ENCODE data around the gene LCN12. TPM values are rescaled to one million over a fixed set of nuclear protein-coding genes. Genes with fewer than 3 reads are reported as not detected.

LCN12 gene
- total RNA-seq, 1 experiment from 2014 or later, result not detected

DNA sequence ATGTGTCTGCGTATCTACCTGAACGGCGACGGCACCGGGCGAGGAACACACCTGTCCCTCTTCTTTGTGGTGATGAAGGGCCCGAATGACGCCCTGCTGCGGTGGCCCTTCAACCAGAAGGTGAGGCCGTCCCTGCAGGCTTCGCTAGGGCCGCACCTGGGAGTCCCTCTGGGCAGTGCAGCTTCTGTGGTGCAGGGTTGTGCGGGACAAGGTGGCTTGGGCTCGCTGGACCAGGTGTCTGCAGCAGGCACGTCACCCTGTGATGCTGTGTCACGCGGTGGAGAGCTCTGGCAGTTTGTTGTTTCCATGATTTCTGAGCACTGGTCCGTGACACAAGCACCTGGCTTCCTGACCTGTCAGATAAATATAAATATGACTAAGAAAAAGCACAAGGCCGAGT lies 28.2 kb upstream of the LCN12 start:
- intact Hi-C loops (cut with micrococcal nuclease; ENCODE audit: unreplicated experiment), result no loop called here

DNA sequence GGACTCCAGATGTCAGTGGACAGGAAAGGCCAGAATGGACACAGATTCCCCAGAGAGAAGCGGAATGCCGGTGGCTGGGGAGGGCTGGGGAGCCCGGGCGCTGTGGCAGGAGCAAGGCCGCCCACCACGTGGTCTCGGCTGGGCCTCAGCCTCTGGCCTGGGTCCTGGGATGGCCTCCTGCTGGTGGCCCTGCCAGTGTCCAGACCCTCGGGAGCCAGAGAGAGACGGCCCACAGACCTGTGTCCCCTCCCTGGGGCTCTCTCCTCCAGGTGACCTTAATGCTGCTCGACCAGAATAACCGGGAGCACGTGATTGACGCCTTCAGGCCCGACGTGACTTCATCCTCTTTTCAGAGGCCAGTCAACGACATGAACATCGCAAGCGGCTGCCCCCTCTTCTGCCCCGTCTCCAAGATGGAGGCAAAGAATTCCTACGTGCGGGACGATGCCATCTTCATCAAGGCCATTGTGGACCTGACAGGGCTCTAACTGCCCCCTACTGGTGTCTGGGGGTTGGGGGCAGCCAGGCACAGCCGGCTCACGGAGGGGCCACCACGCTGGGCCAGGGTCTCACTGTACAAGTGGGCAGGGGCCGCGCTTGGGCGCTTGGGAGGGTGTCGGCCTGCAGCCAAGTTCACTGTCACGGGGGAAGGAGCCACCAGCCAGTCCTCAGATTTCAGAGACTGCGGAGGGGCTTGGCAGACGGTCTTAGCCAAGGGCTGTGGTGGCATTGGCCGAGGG lies 26.5 kb upstream of the LCN12 start:
- CTCF ChIA-PET, result no interaction called here
- Histone ChIP-seq H3K27ac (ENCODE audit: low read depth, low read length, poor library complexity, severe bottlenecking) (no peak overlapping the region), H3K36me3 (ENCODE audit: insufficient read depth, low read length, poor library complexity, severe bottlenecking) (peaks cover 22% of the 10 kb centered on the region), H3K4me1 (ENCODE audit: insufficient read depth, low read length, poor library complexity, severe bottlenecking) (no peaks in the 10 kb centered on the region), H3K9me3 (ENCODE audit: low read depth, low read length, poor library complexity, severe bottlenecking) (no peaks in the 10 kb centered on the region), H3K4me3 (ENCODE audit: low read depth, low read length, poor library complexity, severe bottlenecking) (no peak overlapping the region), H3K27me3 (replicated peaks; ENCODE audit: insufficient read depth, low read depth, low read length, poor library complexity) (no peaks in the 10 kb centered on the region)
- TF ChIP-seq, protein P1, sequence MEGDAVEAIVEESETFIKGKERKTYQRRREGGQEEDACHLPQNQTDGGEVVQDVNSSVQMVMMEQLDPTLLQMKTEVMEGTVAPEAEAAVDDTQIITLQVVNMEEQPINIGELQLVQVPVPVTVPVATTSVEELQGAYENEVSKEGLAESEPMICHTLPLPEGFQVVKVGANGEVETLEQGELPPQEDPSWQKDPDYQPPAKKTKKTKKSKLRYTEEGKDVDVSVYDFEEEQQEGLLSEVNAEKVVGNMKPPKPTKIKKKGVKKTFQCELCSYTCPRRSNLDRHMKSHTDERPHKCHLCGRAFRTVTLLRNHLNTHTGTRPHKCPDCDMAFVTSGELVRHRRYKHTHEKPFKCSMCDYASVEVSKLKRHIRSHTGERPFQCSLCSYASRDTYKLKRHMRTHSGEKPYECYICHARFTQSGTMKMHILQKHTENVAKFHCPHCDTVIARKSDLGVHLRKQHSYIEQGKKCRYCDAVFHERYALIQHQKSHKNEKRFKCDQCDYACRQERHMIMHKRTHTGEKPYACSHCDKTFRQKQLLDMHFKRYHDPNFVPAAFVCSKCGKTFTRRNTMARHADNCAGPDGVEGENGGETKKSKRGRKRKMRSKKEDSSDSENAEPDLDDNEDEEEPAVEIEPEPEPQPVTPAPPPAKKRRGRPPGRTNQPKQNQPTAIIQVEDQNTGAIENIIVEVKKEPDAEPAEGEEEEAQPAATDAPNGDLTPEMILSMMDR (conservative IDR thresholded peaks at IDR 0.05; ENCODE audit: low read depth, low read length), result no peak
- TF ChIP-seq EZH2 (IDR thresholded peaks at IDR 0.05; ENCODE audit: borderline replicate concordance, low read depth, low read length, poor library complexity, severe bottlenecking), result no peak
- POLR2A ChIA-PET (ENCODE audit: low non-redundant PET), result no interaction called here
- no peak for DNase-seq (ENCODE audit: low spot score)
- BruUV-seq (replicated peaks), result no TSS peak
- intact Hi-C loops (cut with micrococcal nuclease; ENCODE audit: unreplicated experiment), result no loop called here

More for the DNA sequence above, 28.2 kb upstream of the LCN12 start:
- H3K9me3 ChIP-seq (ENCODE audit: low read depth, low read length, poor library complexity, severe bottlenecking), result no peaks in the 10 kb centered on the region
- ChIA-PET CTCF (no interaction called here), POLR2A (ENCODE audit: low non-redundant PET) (no interaction called here)
- no peaks in the 10 kb centered on the region for H3K4me1 ChIP-seq (ENCODE audit: insufficient read depth, low read length, poor library complexity, severe bottlenecking)
- no peak for DNase-seq (ENCODE audit: low spot score)
- no peaks in the 10 kb centered on the region for H3K27me3 ChIP-seq (replicated peaks; ENCODE audit: insufficient read depth, low read depth, low read length, poor library complexity)
- no peak overlapping the region for H3K4me3 ChIP-seq (ENCODE audit: low read depth, low read length, poor library complexity, severe bottlenecking)
- no peak for TF ChIP-seq EZH2 (IDR thresholded peaks at IDR 0.05; ENCODE audit: borderline replicate concordance, low read depth, low read length, poor library complexity, severe bottlenecking)
- BruUV-seq (replicated peaks), result no TSS peak
- H3K27ac ChIP-seq (ENCODE audit: low read depth, low read length, poor library complexity, severe bottlenecking), result no peak overlapping the region
- peaks cover 33% of the 10 kb centered on the region for H3K36me3 ChIP-seq (ENCODE audit: insufficient read depth, low read length, poor library complexity, severe bottlenecking)

DNA sequence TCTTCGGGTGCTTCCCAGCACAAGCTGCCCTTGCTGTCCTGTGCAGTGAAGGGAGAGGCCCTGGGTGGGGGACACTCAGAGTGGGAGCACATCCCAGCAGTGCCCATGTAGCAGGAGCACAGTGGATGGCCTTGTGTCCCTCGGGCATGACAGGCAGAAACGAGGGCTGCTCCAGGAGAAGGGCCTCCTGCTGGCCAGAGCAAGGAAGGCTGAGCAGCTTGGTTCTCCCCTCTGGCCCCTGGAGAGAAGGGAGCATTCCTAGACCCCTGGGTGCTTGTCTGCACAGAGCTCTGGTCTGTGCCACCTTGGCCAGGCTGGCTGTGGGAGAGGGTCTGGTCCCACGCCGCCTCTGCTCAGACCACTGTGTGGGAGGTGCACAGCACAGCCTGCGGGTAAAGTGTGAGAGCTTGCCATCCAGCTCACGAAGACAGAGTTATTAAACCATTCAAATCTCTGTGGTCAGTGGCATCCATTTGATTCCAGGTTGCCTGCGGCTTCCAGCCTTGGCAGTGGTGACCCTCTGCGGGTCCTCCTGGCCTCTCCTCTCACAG lies 25.8 kb upstream of the LCN12 start:
- H3K36me3 ChIP-seq (ENCODE audit: insufficient read depth, low read length, poor library complexity, severe bottlenecking), result peaks cover 21% of the 10 kb centered on the region
- no peak for DNase-seq (ENCODE audit: low spot score)
- H3K27me3 ChIP-seq (replicated peaks; ENCODE audit: insufficient read depth, low read depth, low read length, poor library complexity), result no peaks in the 10 kb centered on the region
- TF ChIP-seq, protein P1 (conservative IDR thresholded peaks at IDR 0.05; ENCODE audit: low read depth, low read length), result no peak
- no peak for TF ChIP-seq EZH2 (IDR thresholded peaks at IDR 0.05; ENCODE audit: borderline replicate concordance, low read depth, low read length, poor library complexity, severe bottlenecking)
- H3K9me3 ChIP-seq (ENCODE audit: low read depth, low read length, poor library complexity, severe bottlenecking), result no peaks in the 10 kb centered on the region
- BruUV-seq (replicated peaks), result no TSS peak
- no peak overlapping the region for H3K27ac ChIP-seq (ENCODE audit: low read depth, low read length, poor library complexity, severe bottlenecking)
- no peak overlapping the region for H3K4me3 ChIP-seq (ENCODE audit: low read depth, low read length, poor library complexity, severe bottlenecking)
- intact Hi-C loops (cut with micrococcal nuclease; ENCODE audit: unreplicated experiment), result no loop called here
- no peaks in the 10 kb centered on the region for H3K4me1 ChIP-seq (ENCODE audit: insufficient read depth, low read length, poor library complexity, severe bottlenecking)
- ChIA-PET CTCF (interaction anchor here (0.6 kb wide), 1 partner anchor 47 kb away, joined by 3 read pairs; no protein-coding TSS in a partner anchor), POLR2A (ENCODE audit: low non-redundant PET) (no interaction called here)

Measured in A673 (cell line).